IPS DF 4.7 (cell line): Measurements from ENCODE around the gene H19.

ENCODE experiments used
- DNase-seq: peaks from one replicate; pipeline ENCODE4 v3.0.0-alpha.2; 2013; ENCODE audit warnings: low spot score; ENCODE audit errors: extremely low read depth

Gene H19

DNA sequence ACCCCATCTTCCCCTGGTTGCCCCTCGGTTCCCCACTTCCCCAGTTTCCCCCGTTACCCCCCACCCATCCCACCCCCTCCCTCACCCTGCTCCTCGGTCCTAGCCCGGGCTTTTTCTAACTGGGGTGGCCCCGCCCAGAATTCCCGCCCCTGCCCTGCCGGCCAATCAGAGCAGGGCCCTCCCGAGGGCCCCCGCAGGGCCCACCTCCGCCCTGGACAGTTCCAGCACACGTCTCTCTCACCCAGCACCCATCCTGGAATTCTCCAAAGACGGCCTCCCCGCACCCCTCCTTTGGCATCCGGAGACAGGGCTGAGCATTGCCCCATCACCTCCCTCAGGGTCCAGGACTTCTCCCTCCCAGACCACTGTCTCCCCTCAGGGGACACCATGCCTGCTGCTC, at the start of gene H19:
Gene H19 (minus strand): TSS at position 88 of the 400 bp plus-strand sequence.
- DNase-seq: no peak

DNA sequence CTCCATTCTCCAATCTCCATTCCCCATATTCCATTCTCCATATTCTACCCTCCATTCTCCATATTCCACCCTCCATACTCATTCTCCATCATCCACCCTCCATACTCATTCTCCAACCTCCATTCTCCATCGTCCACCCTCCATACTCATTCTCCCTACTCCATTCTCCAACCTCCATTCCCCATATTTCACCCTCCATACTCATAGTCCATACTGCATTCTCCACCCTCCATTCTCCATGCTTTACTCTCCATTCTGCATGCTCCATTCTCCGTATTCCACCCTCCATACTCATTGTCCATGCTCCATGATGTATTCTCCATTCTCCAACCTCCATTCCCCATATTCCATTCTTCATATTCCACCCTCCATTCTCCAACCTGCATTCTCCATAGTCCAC, 44.3 kb upstream of the H19 start:
- DNase-seq: no peak

DNA sequence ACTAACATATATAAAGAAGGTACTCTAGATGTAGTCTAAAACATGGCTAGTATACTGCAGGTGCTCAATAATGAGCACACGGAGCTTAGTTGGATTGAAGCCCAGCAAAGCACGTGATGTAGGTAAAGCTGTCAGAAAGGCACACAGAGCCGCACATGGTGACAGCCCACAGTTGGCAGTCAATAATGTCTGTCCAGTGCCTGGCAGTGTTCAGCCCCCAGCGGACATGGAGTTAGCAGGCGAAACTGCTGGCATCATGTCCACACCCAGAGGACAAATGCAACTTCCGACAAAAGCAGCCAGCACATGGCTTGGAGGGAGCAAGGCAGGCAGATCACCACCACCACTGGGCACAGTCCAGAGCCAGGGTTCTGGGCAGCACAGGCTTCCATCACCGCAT, 43.5 kb upstream of the H19 start:
- no peak for DNase-seq

DNA sequence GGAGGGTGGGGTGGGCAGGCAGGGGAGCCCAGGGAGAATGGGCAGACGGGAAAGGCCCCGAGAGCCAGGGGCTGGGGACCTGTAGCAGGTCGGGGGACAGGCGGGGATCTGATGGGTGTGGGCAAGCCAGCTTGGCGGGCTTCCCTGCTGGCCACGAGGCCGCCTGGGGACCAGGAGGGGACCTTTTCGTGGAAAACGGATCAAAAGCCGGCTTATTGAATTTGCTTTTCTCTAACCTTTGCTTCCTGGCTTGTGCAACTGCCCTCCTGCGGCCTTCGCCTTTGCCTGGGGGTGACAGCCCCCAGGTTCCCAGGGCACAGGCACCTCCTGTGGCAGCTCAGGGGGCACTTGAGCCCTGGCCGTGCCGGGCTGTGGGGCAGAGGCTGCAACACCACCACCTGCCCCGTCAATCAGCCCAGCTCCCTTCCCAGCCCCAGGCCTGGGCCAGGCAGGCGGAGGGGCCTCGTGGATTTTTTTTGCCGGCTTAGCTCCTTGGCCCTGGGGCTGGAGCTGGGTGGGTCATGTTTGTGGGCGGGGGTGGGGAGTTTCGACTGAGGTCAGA, 41.6 kb upstream of the H19 start:
- DNase-seq: no peak

DNA sequence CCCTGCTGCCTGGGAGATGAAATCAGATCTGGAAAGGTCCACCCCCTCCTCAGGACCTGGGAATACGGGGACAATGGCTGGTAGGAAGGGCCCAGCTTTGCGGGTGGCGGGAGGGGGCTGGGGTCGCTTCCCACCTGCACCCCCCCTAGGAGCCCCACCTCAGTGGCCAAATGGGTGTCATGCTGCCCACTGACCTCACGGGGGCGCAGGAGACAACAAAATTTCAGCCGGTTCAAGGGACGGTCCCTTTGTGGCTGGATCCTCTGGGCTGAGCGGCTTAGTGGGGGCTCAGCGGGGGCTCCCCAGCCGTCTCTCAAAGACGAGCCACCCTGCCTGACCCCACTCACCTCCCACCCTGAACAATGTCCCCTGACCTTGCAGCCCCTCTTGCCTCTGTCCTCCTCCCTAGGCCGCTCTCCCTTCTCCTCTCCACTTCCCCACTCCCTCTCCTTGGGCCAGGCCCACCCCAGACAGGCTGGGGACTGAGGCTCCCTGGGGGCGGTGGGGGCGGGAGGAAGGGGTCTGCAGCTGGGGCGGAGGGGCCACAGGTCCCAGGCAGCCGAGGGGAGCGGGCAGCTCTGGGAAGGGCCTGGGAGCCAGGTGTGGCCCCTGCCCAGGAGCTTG, 39.3 kb upstream of the H19 start:
- DNase-seq: no peak

DNA sequence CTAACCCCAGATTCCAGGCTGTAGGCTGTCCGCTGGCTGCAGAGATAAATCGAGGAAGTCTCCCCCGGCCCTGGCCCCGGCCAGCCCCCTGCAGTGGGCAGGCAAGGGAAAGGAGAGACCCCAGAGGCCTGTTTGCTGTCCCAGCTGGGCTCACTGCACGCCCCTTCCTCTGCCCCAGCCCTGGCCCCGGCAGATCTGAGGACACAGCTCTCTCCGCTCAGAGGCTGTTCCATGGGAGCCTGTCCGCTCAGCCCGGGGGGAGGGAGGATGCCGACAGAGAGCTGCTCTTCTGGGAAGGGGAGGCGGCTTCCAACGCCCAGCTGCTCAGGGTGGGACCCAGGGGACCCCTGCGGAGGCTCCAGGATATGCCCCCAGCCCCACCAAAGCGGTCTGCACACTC, 37.7 kb upstream of the H19 start:
- DNase-seq: no peak

DNA sequence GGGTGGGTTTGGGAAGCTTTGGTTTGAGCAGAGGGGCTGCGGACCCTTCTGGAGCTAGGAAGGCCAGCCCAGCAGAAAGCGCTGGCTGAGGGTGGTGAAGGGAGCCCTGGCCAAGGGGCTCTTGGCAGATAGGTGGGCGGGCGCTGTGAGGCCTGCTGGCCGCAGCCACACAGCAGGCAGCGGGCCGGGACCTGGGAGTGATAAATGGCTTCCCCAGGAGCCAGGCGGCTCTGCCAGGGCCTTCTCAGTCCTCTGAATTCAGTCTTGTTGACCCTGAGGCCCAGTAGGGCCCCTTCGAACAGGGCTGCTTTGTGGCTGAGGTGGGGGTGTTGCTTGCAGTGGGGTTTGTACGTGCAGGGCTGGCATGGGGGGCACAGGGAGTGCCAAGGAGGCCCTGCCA, 33.4 kb upstream of the H19 start:
- DNase-seq: no peak

DNA sequence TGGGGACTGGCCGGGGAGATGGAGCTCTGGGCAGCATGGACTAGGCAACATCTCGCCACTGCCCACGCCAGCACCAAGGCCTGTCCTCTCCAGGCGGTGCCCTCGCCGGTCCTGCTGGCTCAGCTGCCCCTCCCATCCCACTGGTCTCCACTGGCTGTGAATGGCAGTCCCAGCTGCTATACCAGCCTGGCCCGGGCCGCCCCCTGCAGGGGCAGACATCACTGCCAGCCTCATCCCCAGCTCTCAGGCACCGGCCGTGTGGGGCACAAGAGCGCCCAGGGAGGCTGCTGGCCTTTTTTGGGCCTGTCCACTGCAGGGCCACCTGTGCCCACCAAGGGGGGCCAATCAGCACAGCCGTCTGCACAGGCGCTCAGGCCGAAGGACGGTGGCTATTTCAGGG, 30.1 kb upstream of the H19 start:
- no peak for DNase-seq

DNA sequence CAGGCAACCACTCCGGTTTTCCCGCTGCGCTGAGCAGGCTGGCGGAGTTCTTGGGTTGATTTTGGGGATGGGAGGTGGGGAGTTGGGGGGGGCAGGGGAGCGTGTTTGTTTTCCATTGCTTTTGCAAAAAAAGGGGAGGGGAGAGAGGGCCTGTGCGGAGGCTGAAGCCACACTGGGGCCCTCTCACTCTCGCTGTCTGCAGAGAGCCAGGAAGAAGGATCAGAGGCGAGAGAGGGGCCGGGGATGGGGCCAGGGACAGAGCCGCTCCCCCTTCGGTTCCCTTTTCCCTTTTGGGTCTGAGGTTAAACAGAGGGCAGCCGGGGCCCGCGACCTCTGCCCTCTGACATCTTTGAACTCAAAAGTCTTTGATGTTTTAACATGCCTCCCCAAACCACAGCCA, 17.4 kb upstream of the H19 start:
- no peak for DNase-seq

DNA sequence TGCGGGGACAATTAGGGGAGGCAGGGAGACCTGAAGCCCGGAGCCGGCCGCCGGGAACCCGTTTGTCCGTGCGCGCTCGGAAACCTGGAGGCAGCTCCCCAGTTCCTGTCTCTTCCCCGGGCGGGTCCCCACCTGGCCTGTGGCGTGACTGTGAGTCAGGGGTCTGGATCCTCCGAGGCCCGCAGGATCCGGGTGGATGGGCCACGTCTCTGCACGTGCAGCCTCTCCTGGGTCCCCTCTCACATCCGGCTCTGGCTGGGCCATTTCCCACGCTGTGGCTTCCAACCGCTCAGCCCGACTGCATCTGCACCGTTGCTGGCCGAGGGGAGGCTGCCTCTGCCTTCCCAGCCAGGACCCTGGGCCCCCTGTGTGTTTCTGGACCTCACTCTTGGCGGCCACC, 14.8 kb upstream of the H19 start:
- no peak for DNase-seq

DNA sequence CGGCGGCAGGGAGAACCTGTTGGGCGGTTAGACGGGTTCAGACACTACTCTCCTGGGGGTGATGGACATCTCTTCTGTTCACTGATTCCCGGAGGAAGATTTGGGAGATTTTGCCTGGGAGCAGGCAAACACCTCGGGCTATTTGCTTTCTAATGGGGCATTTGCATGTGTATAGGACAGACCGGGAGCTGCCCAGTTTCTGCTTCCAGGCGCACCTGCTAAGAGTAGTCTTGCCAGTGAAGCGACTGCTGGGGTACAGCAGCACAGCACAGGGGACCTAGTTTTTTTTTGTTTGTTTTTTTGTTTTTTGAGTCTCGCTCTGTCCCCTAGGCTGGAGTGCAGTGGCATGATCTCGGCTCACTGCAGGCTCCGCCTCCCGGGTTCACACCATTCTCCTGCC, 6.8 kb upstream of the H19 start:
- DNase-seq: no peak

DNA sequence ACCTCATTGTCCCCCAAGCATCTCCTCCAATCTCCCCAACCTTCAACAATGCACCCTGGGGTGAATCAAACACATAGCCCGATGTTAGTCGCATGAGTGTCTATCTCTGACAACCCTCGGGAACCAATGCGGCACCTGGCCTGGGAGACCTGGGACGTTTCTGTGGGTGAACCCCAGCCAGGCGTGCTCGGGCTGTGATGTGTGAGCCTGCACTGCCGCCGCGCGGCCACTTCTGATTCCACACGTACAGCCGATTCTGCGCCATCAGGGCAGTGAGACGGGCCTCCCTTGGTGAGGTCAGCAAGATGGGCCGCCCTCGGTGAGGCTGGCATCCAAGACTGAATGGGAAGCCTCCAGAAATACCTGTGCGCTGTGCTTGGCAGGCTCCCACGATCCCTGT, 5.2 kb upstream of the H19 start:
- no peak for DNase-seq

DNA sequence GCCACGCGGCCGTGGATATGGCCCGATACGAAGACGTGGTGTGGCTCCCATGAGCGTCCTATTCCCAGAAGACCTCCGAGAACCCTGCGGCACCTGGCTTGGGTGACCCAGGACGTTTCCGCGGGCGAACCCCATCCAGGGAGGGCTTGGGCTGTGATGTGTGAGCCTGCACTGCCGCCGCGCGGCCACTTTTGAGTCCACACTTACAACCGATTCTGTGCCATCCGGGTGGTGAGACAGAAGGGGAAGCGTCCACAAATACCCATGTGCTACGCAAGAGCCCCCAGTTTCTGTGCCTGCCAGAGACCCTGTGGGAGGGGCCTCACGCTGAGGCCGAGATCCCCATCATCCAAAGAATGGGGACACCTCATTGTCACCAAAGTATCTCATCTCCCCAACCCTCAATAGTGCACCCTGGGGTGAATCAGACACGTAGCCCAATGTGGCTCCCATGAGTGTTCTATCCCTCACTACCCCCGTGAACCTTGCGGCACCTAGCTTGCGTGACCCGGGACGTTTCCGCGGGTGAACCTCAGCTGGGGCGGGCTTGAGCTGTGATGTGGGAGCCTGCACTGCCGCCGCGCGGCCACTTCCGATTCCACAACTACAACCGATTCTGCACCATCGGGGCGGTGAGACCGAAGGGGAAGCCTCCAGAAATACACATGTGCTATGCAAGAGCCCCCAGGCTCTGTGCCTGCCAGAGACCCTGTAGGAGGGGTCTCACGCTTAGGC, 4.6 kb upstream of the H19 start:
- no peak for DNase-seq

DNA sequence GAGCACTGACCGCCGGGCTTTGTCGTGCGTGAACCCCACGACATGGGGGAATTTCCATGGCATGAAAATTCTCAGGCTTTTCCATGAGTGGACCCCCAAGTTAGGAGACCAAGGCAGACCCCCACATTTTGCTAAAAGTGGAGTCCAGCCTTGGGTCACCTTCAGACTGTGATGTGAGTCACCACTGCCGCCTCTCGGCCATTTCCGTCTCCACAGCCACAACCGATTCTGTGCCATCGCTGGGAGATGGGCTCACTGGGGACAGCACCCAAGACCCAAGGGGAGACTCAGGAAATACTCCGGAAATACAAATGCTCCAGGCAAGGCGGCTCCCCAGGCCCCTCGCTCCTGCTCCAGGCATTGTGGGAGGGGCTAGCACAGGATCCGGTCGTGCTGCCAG, 1.2 kb upstream of the H19 start:
- no peak for DNase-seq

DNA sequence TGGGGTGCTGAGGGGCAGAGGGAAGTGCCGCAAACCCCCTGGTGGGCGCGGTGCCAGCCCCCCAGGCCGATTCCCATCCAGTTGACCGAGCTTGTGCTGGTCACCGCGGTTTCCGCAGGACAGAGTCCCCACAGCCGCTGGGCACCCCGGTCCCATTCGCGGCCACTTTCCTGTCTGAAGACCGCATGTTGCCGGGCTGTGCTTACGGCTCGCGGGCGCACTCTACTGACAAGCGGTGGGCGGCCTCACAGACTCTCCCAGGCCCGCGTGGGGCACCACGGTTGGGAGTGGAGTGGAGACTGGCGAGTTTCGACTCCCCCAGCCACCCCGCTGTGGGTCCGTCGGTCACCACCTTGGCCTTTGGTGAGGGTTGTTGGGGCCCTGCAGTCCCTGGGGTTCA, 648 bp upstream of the H19 start:
- DNase-seq: no peak

DNA sequence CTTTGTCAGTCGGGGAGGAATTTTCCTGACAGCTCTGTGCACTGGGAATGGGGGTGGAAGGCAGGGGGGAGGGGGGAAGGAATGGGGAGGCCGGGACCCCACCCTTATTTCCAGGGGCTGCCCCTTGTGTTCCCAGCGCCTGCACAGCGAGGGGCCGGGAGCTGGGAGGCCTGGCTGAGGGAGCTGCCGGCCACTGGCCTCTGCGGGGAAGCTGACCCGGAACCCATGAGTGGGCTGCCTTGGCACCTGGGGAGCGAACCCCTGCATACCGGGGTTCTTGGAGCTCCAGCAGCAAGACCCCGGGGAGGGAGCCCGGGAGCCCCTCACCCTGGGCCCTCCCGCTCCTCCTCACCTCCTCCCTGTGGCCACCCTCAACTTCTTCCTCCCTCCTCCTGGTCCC, 3.5 kb downstream of the H19 start:
- no peak for DNase-seq

DNA sequence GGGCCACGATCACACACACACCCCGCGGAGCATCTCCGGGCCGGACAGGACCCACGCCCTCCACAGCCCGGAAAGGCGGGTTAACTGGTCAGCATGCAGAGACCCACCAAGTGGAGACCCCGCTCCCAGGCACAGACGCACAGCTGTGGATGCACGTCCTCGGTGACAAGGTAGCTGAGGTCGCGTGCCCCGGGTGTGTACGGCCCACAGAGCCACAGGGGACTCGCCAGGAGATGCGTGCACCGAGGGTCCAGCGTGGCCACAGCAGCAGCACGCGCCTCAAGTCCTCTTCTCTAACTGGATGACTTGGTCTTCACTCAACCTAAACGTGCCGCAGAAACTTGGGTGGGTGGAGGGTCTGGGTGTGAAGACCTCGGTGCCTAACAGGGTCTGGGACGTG, 5.5 kb downstream of the H19 start:
- no peak for DNase-seq

DNA sequence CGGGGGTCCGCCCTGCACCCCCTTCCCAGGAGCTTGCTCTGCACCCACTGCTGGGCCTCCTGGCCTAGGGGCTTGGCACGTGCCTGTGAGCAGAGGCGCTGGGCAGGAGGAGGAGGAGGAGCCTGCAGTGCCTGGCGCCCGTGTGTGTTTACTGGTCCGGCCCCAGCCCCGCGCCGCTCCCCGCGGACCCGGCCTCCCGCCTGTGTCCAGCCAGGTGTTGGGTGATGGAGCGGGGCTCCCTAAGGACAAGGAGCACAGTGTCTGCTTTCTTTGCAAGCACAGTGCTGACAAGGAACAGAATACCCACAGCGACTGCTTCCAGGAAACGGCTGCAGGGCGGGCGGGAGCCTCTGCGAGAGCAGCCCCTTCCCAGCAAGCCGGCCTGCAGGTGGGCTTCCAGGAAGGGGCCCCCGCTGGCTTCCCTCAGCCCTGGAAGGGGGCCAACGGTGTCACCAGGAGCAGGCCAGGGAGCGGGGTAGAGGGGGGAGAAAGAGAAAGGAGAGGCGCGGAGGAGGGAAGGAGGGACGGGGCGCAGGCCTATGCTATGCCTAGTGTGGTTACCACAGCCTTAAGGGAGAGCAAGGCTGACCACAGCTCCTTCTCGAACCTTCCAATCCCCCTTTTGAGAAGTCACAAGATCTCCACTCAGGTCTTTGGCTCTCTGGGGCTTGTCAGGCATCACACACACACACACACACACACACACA, 6.6 kb downstream of the H19 start:
- no peak for DNase-seq

DNA sequence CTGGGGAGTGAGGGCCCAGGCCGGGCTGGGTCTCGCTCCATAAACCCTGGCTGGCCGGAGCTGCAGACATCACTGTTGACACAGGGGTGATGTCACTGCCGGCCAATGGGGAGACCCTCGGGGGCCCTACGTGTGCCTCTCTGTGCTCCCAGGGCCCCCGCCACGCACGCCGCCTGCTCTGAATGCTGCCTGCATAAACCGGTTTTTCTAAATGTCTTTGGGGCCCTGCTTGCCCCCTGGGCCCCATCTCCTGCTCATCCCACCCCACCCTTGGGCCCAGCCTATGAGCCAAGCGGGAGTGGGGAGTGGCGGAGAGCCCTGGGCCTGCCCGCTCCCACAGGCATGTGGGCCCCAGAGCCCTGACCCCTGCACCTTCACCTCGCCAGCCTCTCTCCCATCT, 7.7 kb downstream of the H19 start:
- no peak for DNase-seq

DNA sequence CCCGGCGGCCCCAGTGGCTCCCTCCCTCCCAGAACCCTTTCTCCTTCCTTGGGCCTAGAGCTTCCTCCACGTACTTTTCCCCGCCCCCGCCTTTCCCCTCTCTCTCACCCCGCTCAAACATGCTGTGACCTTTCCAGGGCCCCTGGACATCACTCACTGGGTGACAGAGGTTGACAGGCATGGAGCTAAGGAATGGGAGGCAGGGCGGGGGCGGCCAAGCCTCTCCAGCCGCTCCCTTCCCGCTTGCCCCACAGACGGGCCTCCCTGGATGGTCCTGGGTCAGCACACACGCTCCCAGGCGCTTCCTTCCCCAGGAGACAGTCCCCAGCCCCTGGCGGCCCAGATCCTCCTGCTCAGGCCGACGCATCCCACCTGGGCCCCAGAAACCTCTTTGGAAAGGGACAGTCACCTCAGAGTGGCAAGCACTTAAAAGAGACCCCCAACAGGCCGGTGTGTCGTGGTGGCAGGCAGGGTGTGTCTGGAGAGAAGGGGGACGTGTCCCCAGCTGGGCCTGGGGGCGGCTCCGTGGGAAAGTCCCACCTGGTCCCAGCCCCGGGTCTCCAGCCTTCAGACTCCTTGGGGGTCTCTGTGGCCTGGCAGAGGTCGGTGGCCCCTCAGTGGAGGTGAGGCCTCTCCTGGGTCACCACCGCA, 8.8 kb downstream of the H19 start:
- no peak for DNase-seq

DNA sequence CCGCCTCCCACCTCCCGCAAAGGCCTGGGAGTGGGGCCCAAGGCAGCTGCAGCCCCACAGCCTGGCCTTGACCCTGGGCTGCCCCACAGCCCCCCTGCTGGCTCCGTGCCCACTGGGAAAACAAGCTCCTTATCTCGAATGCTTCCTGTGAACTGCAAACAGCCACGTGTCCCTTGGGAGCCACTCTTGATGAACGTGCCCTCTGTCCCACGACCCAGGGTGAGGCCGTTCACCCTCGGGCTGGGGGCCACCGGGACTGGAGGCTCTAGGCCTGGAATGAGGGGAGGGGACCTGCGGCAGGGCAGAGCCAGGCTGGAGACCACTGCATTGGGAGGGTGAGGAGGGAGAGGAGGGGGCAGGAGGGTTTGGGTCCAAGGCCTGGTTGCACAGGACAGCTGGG, 9.5 kb downstream of the H19 start:
- no peak for DNase-seq

DNA sequence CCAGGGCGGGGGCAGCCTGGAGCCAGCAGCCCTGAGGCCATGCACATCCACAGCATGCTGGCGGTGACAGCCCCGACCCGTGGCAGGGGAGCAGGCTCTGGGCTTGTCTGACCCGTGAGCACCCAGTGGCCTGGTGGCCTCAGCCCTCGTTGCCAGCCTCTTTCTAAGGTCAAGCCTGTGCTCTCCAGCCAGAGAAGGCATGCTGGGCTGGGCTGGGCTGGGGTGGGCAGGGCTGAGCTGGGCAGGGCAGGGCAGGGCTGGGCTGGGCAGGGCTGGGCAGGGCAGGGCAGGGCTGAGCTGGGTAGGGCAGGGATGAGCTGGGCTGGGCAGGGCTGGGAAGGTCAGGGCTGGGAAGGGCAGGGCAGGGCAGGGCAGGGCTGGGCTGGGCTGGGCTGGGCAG, 10.6 kb downstream of the H19 start:
- no peak for DNase-seq
